Type B pancreatic cell (in vitro differentiated cells): ENCODE data around the gene C17orf58. TPM values are rescaled to one million over a fixed set of nuclear protein-coding genes. Genes with fewer than 3 reads are reported as not detected.
"Not testable (repeated sequence)": the region's sequence is repeated elsewhere in the genome, so short reads cannot be mapped to it uniquely, and the experiment has no call there.

ENCODE experiments used
- DNase-seq: peaks from one replicate; pipeline ENCODE4 v3.0.0; 2021; ENCODE audit warnings: mixed read lengths; ENCODE audit not compliant: unreplicated experiment; ENCODE audit errors: extremely low spot score
- H3K27ac Mint-ChIP-seq: 2 replicates; pipeline ENCODE4 v1.8.0; 2021; ENCODE audit warnings: mild to moderate bottlenecking, mixed read lengths
- H3K27me3 Mint-ChIP-seq: 2 replicates; pipeline ENCODE4 v1.8.0; 2021; ENCODE audit warnings: mixed read lengths
- H3K36me3 Mint-ChIP-seq: 2 replicates; pipeline ENCODE4 v1.8.0; 2021; ENCODE audit warnings: mixed read lengths
- H3K4me1 Mint-ChIP-seq: one replicate; pipeline ENCODE4 v1.8.0; 2021; ENCODE audit warnings: mixed read lengths; ENCODE audit not compliant: unreplicated experiment
- H3K4me3 Mint-ChIP-seq: 2 replicates; pipeline ENCODE4 v1.8.0; 2021; ENCODE audit warnings: mild to moderate bottlenecking, mixed read lengths
- H3K9me3 Mint-ChIP-seq: 2 replicates; pipeline ENCODE4 v1.8.0; 2021; ENCODE audit warnings: mixed read lengths
- CTCF ChIP-seq: fragments of 200-600 bp; sonication (generic); conservative IDR thresholded peaks from 2 replicates; pipeline ENCODE4 v1.5.0; 2021; ENCODE audit warnings: antibody characterized with exemption, mild to moderate bottlenecking
- total RNA-seq: library from RNA; stranded (reverse); gene quantifications from 2 replicates; pipeline ENCODE4 v1.2.1, GENCODE V29; 2021; ENCODE audit warnings: low replicate concordance

Gene C17orf58
- total RNA-seq, 1 donor from 2014 or later: 8.1 TPM

GRCh38 chr17:68033636-68034451, 37.6 kb upstream of the C17orf58 start:
- no peak for DNase-seq
- peak overlapping the region; percentile 56 for H3K27ac Mint-ChIP-seq
- H3K4me3 Mint-ChIP-seq: peak overlapping the region; percentile 16
- TF ChIP-seq CTCF: no peak
- no peaks in the 10 kb centered on the region for H3K27me3 Mint-ChIP-seq
- no peaks in the 10 kb centered on the region for H3K9me3 Mint-ChIP-seq
- peaks cover 11% of the 10 kb centered on the region for H3K36me3 Mint-ChIP-seq
- peaks cover 13% of the 10 kb centered on the region for H3K4me1 Mint-ChIP-seq

GRCh38 chr17:68029512-68030215, 33.4 kb upstream of the C17orf58 start:
- peaks cover 4% of the 10 kb centered on the region for H3K9me3 Mint-ChIP-seq
- TF ChIP-seq CTCF: no peak
- H3K36me3 Mint-ChIP-seq: no peaks in the 10 kb centered on the region
- peaks cover 8% of the 10 kb centered on the region for H3K4me1 Mint-ChIP-seq
- no peak overlapping the region for H3K27ac Mint-ChIP-seq
- no peak overlapping the region for H3K4me3 Mint-ChIP-seq
- H3K27me3 Mint-ChIP-seq: no peaks in the 10 kb centered on the region
- DNase-seq: no peak

GRCh38 chr17:68022547-68022946, 26.3 kb upstream of the C17orf58 start:
- peaks cover 11% of the 10 kb centered on the region for H3K27me3 Mint-ChIP-seq
- H3K36me3 Mint-ChIP-seq, H3K9me3 Mint-ChIP-seq, DNase-seq, H3K4me1 Mint-ChIP-seq, H3K27ac Mint-ChIP-seq, H3K4me3 Mint-ChIP-seq: not testable (repeated sequence)

- DNase-seq: no peak
- no peak for TF ChIP-seq CTCF
- peaks cover 4% of the 10 kb centered on the region for H3K36me3 Mint-ChIP-seq
- peaks cover 5% of the 10 kb centered on the region for H3K4me1 Mint-ChIP-seq
- H3K27ac Mint-ChIP-seq: no peak overlapping the region
- H3K4me3 Mint-ChIP-seq: peak overlapping the region; percentile 38
- H3K27me3 Mint-ChIP-seq: peaks cover 11% of the 10 kb centered on the region
- no peaks in the 10 kb centered on the region for H3K9me3 Mint-ChIP-seq
Observed at GRCh38 chr17:68021963-68022362, 25.7 kb upstream of the C17orf58 start.

- Mint-ChIP-seq H3K27ac (peak overlapping the region; percentile 95), H3K27me3 (peaks cover 11% of the 10 kb centered on the region), H3K4me3 (peak overlapping the region; percentile 91)
- H3K4me1 Mint-ChIP-seq, DNase-seq, H3K36me3 Mint-ChIP-seq, H3K9me3 Mint-ChIP-seq: not testable (repeated sequence)
Observed at GRCh38 chr17:68020791-68021190, 24.5 kb upstream of the C17orf58 start.

- Mint-ChIP-seq H3K36me3 (peaks cover 4% of the 10 kb centered on the region), H3K4me3 (peak overlapping the region; percentile 91), H3K4me1 (peaks cover 5% of the 10 kb centered on the region), H3K9me3 (no peaks in the 10 kb centered on the region), H3K27me3 (peaks cover 11% of the 10 kb centered on the region), H3K27ac (peak overlapping the region; percentile 95)
- no peak for DNase-seq
- no peak for TF ChIP-seq CTCF
Observed at GRCh38 chr17:68020409-68020756, 24.1 kb upstream of the C17orf58 start.
